ENCODE results near the gene DTL. TPM values are rescaled to one million over a fixed set of nuclear protein-coding genes. Genes with fewer than 3 reads are reported as not detected.

Gene DTL
- total RNA-seq, 1 experiment from 2014 or later, result 73.0 TPM

GRCh38 chr1:212152308-212152693 is 116.8 kb downstream of the DTL start:
- H3K18ac ChIP-seq (ENCODE audit: insufficient read length, low read depth, low read length), result no peak overlapping the region
- H2BK5ac ChIP-seq (ENCODE audit: insufficient read length, low read length), result no peak overlapping the region
- H3K27ac Mint-ChIP-seq, result no peak overlapping the region
- no peak overlapping the region for H3K4me2 ChIP-seq (ENCODE audit: insufficient read depth, insufficient read length, low read length)
- H3K4me1 Mint-ChIP-seq, result peaks cover 8 to 12% of the 10 kb centered on the region in 2 experiments; a peak in 3 of 4 replicates
- no peak overlapping the region for H2AK5ac ChIP-seq (ENCODE audit: insufficient read length, low read length)
- no peak overlapping the region for H4K8ac ChIP-seq (replicated peaks; ENCODE audit: insufficient read length, low read depth, low read length)
- no peak overlapping the region for H3K14ac ChIP-seq (ENCODE audit: insufficient read depth, low read length)
- H4K20me1 ChIP-seq (ENCODE audit: control insufficient read depth, insufficient read depth, insufficient read length), result no peaks in the 10 kb centered on the region
- no peak overlapping the region for H2BK15ac ChIP-seq (ENCODE audit: low read depth, low read length)
- H3T11ph ChIP-seq (ENCODE audit: low read length), result no peak overlapping the region
- H3K27me3 ChIP-seq (ENCODE audit: insufficient read depth, low read length), result no peaks in the 10 kb centered on the region
- WGBS (ENCODE audit: extremely low coverage, insufficient read length, low lambda C conversion rate), result no CpG with 5 or more reads among the region's 2 CpGs
- H2AFZ ChIP-seq (ENCODE audit: low read length), result no peak overlapping the region
- H3K36me3 Mint-ChIP-seq (ENCODE audit: insufficient read depth in 1 of 3, low read depth in 3 of 3), result peaks cover 2 to 6% (median 2%) of the 10 kb centered on the region in 3 experiments; a peak in 5 of 7 replicates
- H3K4ac ChIP-seq (ENCODE audit: low read depth, low read length), result no peak overlapping the region
- no peak overlapping the region for H3K27ac ChIP-seq (ENCODE audit: insufficient read length, low read depth, low read length)
- DNase-seq, result no peak
- no peaks in the 10 kb centered on the region for H3K27me3 Mint-ChIP-seq (ENCODE audit: low read depth)
- H3K56ac ChIP-seq (ENCODE audit: insufficient read length, low read depth, low read length), result no peak overlapping the region
- no peak overlapping the region for H3K23ac ChIP-seq (ENCODE audit: insufficient read length, low read depth, low read length)
- no peak overlapping the region for H4K91ac ChIP-seq (ENCODE audit: insufficient read length, low read depth, low read length)
- no peaks in the 10 kb centered on the region for H3K9me3 ChIP-seq (ENCODE audit: control insufficient read depth, low read depth, low read length)
- no peak overlapping the region for H2BK12ac ChIP-seq (ENCODE audit: insufficient read length, low read depth, low read length)
- H3K23me2 ChIP-seq (ENCODE audit: insufficient read length, low read depth, low read length, poor library complexity, severe bottlenecking), result no peaks in the 10 kb centered on the region
- H3K79me2 ChIP-seq (ENCODE audit: insufficient read depth, low read length), result no peaks in the 10 kb centered on the region
- H3K4me3 Mint-ChIP-seq, result no peak overlapping the region
- H3K9ac ChIP-seq (ENCODE audit: extremely low read depth, insufficient read length, low read length), result no peak overlapping the region
- H2BK120ac ChIP-seq (ENCODE audit: low read depth, low read length, poor library complexity, severe bottlenecking), result no peak overlapping the region
- no peaks in the 10 kb centered on the region for H3K4me1 ChIP-seq (ENCODE audit: insufficient read depth, low read length)
- H3K79me1 ChIP-seq (ENCODE audit: insufficient read depth, low read depth, low read length, poor library complexity, severe bottlenecking), result no peaks in the 10 kb centered on the region
- no peak overlapping the region for H2BK20ac ChIP-seq (ENCODE audit: low read depth, low read length, poor library complexity, severe bottlenecking)
- no peak overlapping the region for H4K5ac ChIP-seq (ENCODE audit: insufficient read length, low read depth, low read length)
- no peak for TF ChIP-seq CTCF (conservative IDR thresholded peaks at IDR 0.05)
- peaks cover 5 to 6% of the 10 kb centered on the region in 2 experiments; a peak in 3 of 5 replicates for H3K9me3 Mint-ChIP-seq

Measured in H9 (cell line).